ENCODE measurements around the gene AOC2. TPM values are rescaled to one million over a fixed set of nuclear protein-coding genes. Genes with fewer than 3 reads are reported as not detected.

AOC2 gene
- total and polyA plus RNA-seq, 10 of the 15 experiments (the other 5 are each of a cell fraction or from before 2014, with no cell fraction given), result 0.08 to 1.9 (median 0.62) TPM

DNA sequence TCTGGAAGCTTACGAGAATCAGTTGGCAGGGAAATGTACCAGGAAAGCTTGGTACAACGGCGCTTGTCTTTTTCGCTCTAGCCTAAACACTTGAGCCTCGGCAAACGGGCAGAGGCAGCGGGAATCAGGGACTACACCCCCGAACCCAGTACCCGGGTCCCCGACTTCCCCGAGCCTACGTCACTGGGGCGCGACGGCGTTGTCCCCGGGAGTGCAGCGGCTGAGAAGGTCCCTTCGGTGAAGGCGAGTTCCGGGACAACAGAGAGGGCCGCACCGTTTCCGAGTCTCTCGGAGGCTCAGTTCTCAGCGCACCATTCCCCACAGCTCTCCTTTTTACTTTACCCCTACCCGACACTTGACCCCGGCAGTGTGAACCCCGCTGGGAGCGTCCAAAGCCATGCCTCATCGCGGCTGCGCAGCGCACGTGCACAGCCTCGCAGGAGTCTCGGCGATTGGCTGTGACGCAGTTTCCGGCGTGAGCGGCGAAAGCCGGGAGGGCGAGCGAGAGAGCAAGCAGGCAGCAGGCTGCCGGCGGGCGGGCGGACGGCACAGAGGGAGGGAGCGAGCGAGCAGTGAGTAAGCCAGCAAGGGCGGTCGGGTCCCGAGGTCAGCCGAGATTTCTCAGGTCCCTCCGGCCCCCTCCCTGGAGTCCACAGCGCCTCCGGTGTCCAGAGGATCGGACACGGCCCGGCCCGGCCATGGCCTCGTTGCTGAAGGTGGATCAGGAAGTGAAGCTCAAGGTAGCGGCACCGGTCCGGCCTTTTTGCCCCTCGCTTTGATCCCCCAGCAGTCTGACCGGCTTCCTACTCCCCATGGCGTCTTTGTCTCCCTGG lies 11.2 kb upstream of the AOC2 start, which contains the start of gene PSME3 (continued):
- no peak for TF ChIP-seq SPI1 (IDR thresholded peaks at IDR 0.05; ENCODE audit: borderline replicate concordance, insufficient read depth, low read depth, low read length)
- no peak for TF ChIP-seq SREBF2 (IDR thresholded peaks at IDR 0.05; ENCODE audit: low read length)
- peak; percentile 93 for TF ChIP-seq FOXK2 (IDR thresholded peaks at IDR 0.05)
- TF ChIP-seq HCFC1 (IDR thresholded peaks at IDR 0.05; ENCODE audit: low read length), result peak; percentile 82
- TF ChIP-seq SUPT20H (IDR thresholded peaks at IDR 0.05; ENCODE audit: borderline replicate concordance, control insufficient read depth, low read depth, low read length), result no peak
- TF ChIP-seq, protein P1, sequence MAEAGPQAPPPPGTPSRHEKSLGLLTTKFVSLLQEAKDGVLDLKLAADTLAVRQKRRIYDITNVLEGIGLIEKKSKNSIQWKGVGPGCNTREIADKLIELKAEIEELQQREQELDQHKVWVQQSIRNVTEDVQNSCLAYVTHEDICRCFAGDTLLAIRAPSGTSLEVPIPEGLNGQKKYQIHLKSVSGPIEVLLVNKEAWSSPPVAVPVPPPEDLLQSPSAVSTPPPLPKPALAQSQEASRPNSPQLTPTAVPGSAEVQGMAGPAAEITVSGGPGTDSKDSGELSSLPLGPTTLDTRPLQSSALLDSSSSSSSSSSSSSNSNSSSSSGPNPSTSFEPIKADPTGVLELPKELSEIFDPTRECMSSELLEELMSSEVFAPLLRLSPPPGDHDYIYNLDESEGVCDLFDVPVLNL (IDR thresholded peaks at IDR 0.05; ENCODE audit: low read depth, low read length), result no peak
- TF ChIP-seq CHD4 (IDR thresholded peaks at IDR 0.05), result no peak
- peak; percentile 73 for TF ChIP-seq ATF7 (IDR thresholded peaks at IDR 0.05; ENCODE audit: low read depth)
- no peak for TF ChIP-seq ZZZ3 (IDR thresholded peaks at IDR 0.05; ENCODE audit: control insufficient read depth, insufficient read length, low read depth)
- no peak for TF ChIP-seq CHD1 (IDR thresholded peaks at IDR 0.05; ENCODE audit: low read depth, low read length)
- peak; percentile 51 for TF ChIP-seq YY1 (IDR thresholded peaks at IDR 0.05; ENCODE audit: low read depth, low read length)
- TF ChIP-seq SMC3 (IDR thresholded peaks at IDR 0.05; ENCODE audit: borderline replicate concordance, low read length), result 0 out of 2 replicates have a peak, but pooled peaks have one; percentile 11

Measured in GM12878 (cell line).